Measurements from ENCODE around the gene GCSAM.

The GCSAM gene

DNA sequence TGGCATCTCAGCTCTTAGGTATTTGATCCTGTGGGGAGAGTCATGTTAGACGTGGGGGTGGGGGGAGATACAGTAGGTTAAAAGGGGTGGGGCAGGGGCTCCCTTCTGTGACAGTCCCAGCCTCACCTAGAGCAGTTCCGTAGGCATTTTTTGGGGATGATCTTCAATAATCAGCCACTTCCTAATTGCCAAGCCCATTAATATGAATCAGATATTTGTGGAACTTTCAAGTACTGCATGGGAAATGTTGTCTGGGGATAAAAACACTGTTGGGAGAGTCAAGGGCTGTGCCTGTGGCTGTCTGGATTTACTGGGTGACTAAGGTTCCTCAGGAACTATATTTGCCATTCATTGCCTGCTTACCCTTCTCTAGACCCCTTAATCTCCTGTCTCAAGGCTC, 37.3 kb downstream of the GCSAM start:
- no peak overlapping the region for H3K4me3 ChIP-seq (ENCODE audit: low read depth, low read length)
- no peak overlapping the region for H3K27ac ChIP-seq
- H3K27me3 ChIP-seq (ENCODE audit: insufficient read depth, low read depth, severe bottlenecking), result no peaks in the 10 kb centered on the region
- no peaks in the 10 kb centered on the region for H3K9me3 ChIP-seq (ENCODE audit: severe bottlenecking)
- no peaks in the 10 kb centered on the region for H3K36me3 ChIP-seq
- DNase-seq, result no peak
- TF ChIP-seq CTCF (IDR thresholded peaks at IDR 0.05; ENCODE audit: low read depth, low read length), result no peak

DNA sequence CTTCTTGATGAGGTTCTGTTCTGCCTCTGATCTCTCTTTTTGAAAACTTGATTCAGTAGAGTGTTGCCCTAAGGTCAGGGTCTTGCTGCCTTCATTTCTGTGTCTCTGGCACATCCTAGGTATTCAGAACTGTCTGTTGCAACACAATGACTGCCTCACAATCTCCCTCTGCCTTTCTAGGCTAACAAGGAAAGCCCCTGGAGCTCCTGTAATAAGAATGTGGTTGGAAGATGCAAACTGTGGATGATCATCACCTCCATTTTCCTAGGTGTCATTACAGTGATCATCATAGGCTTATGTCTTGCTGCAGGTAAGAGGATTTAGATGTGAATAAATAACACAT, 39.9 kb downstream of the GCSAM start:
- Histone ChIP-seq H3K36me3 (no peaks in the 10 kb centered on the region), H3K9me3 (ENCODE audit: severe bottlenecking) (no peaks in the 10 kb centered on the region), H3K4me3 (ENCODE audit: low read depth, low read length) (no peak overlapping the region), H3K27me3 (ENCODE audit: insufficient read depth, low read depth, severe bottlenecking) (no peaks in the 10 kb centered on the region), H3K27ac (no peak overlapping the region)
- no peak for TF ChIP-seq CTCF (IDR thresholded peaks at IDR 0.05; ENCODE audit: low read depth, low read length)
- DNase-seq, result no peak

GRCh38 chr3:112092496-112093179, 40.4 kb downstream of the GCSAM start:
- no peaks in the 10 kb centered on the region for H3K9me3 ChIP-seq (ENCODE audit: severe bottlenecking)
- no peaks in the 10 kb centered on the region for H3K36me3 ChIP-seq
- DNase-seq, result no peak
- no peak overlapping the region for H3K27ac ChIP-seq
- no peak for TF ChIP-seq CTCF (IDR thresholded peaks at IDR 0.05; ENCODE audit: low read depth, low read length)
- no peaks in the 10 kb centered on the region for H3K27me3 ChIP-seq (ENCODE audit: insufficient read depth, low read depth, severe bottlenecking)
- H3K4me3 ChIP-seq (ENCODE audit: low read depth, low read length), result no peak overlapping the region

DNA sequence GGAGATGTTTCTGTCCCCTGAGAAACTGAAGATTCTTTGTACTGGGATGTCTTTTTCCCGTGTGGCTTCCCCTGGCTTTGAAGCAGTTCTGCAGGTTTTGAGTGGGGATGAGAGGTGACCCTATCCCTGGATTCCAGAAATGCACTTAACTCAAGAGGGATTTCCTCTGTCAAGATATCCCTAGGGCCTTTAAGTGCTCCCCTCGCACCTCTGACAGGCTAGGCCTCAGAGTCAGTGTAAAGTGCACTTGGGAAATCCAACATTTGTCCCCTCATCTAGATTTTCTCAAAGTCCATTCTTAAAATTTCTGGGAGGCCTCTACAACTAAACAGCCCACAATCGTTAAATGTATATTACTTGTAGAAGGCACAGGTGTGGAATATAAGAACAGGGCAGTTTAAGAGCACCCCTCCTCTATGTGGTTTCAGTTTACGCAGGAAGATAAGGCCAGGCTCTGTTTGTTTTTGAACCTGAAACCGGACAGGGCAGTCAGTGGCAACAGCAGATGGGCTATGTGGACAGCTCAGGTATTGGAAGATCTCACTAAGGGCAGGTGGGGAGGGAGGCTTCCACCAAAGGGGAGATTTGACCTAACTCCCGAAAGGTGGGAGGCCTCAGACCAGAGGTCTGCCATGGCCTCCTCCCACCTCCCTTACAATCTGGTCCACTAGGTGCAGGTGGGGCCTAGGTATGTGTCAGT, 42.0 kb downstream of the GCSAM start:
- Histone ChIP-seq H3K9me3 (ENCODE audit: severe bottlenecking) (no peaks in the 10 kb centered on the region), H3K36me3 (no peaks in the 10 kb centered on the region), H3K27ac (no peak overlapping the region), H3K4me3 (ENCODE audit: low read depth, low read length) (no peak overlapping the region), H3K27me3 (ENCODE audit: insufficient read depth, low read depth, severe bottlenecking) (no peaks in the 10 kb centered on the region)
- no peak for TF ChIP-seq CTCF (IDR thresholded peaks at IDR 0.05; ENCODE audit: low read depth, low read length)
- no peak for DNase-seq

DNA sequence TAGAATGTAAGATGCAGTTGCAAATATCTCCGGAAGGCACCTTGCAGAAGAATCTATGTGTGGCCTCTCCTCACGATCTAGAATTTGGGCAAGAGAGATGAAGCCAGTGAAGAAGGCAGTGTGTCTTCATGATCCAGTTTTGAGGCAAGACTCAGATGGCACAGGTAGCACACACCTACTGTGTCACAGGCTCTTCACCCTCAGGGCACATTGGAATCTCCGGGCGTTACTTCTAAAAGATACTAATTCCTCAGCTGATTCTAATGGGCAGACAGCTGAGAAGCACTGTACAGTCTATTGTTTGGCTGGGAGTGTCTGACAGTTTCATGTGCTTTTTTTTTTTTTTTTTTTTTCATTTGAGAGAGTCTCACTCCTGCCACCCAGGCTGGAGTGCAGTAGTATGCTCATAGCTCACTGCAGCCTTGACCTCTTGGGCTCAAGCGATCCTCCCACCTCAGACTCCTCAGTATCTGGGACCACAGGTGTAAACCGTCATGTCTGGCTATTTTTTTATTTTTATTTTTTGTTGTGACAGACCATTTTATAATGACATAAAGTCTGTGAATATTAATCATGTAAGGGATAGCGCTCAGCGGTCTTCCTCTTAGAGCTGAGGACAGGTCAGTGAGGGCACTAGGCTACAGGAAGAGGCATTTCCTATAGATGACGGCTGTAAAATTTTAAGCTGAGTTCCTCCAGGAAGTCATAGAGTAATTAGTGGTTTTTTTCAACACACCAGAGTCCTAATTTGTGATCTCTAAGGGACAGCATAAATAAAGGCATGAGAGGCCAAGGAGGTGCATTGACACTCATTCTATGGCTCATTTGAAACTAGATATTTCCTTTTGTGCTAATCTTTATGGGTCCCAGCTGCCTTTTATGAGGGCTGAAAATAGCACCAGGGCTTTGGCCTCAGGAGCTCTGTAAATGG, 42.8 kb downstream of the GCSAM start:
- no peaks in the 10 kb centered on the region for H3K36me3 ChIP-seq
- no peak overlapping the region for H3K4me3 ChIP-seq (ENCODE audit: low read depth, low read length)
- H3K9me3 ChIP-seq (ENCODE audit: severe bottlenecking), result no peaks in the 10 kb centered on the region
- DNase-seq, result no peak
- H3K27ac ChIP-seq, result no peak overlapping the region
- TF ChIP-seq CTCF (IDR thresholded peaks at IDR 0.05; ENCODE audit: low read depth, low read length), result no peak
- no peaks in the 10 kb centered on the region for H3K27me3 ChIP-seq (ENCODE audit: insufficient read depth, low read depth, severe bottlenecking)
